ENCODE results near the gene SNRNP40. TPM values are rescaled to one million over a fixed set of nuclear protein-coding genes. Genes with fewer than 3 reads are reported as not detected.
A peak's percentile ranks its signal among the peaks of the same experiment; 100 is the strongest.

SNRNP40 gene
- total RNA-seq, 1 donor from 2014 or later = 68.0 TPM

DNA sequence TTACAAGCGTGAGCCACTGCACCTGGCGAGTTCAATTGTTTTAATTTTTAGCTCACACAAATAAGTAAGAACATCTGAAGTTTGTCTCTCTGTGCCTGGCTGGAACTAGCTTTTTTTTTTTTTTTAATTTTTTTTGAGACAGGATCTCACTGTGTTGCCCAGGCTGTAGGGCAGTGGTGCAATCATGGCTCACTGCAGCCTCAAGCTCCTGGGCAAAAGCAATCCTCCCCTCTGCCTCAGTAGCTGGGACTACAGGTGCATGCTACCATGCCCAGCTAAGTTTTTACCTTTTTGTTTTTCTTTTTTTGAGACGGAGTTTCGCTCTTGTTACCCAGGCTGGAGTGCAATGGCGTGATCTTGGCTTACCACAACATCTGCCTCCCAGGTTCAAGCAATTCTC, 64.8 kb downstream of the SNRNP40 start:
- no peak for DNase-seq
- Mint-ChIP-seq H3K27me3 (ENCODE audit: unreplicated experiment) (peaks cover 5% of the 10 kb centered on the region), H3K4me1 (ENCODE audit: low read depth, unreplicated experiment) (peaks cover 41% of the 10 kb centered on the region), H3K4me3 (ENCODE audit: unreplicated experiment) (no peak overlapping the region), H3K9me3 (ENCODE audit: unreplicated experiment) (peaks cover 10% of the 10 kb centered on the region), H3K27ac (ENCODE audit: unreplicated experiment) (no peak overlapping the region), H3K36me3 (ENCODE audit: unreplicated experiment) (no peaks in the 10 kb centered on the region)
- no peak for TF ChIP-seq CTCF (IDR thresholded peaks at IDR 0.05; ENCODE audit: partially characterized antibody, unreplicated experiment)

- Mint-ChIP-seq H3K27me3 (ENCODE audit: unreplicated experiment) (peaks cover 4% of the 10 kb centered on the region), H3K27ac (ENCODE audit: unreplicated experiment) (peak overlapping the region; percentile 57), H3K9me3 (ENCODE audit: unreplicated experiment) (peaks cover 7% of the 10 kb centered on the region), H3K36me3 (ENCODE audit: unreplicated experiment) (no peaks in the 10 kb centered on the region), H3K4me3 (ENCODE audit: unreplicated experiment) (no peak overlapping the region), H3K4me1 (ENCODE audit: low read depth, unreplicated experiment) (peaks cover 32% of the 10 kb centered on the region)
- no peak for DNase-seq
- TF ChIP-seq CTCF (IDR thresholded peaks at IDR 0.05; ENCODE audit: partially characterized antibody, unreplicated experiment) = no peak
Measured at GRCh38 chr1:31230378-31230777, 66.2 kb downstream of the SNRNP40 start.

DNA sequence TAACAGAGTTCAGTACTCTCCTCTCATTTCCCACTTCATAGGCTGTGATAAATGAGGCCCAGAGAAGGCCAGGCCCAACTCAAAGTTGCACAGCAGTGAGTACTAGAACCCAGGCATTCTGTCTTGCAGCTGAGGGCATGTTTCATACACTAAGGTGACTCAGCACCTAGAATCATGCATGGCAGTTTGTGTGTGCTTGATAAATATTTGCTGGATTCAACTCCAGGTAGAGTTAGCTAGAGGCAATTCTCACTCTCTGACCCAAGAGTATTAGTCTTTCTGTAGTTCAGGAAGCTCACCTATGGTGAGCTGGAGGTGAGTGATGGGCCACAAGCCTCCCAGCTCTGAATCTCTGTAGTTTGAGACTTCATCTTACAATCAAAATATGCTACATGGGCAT, 67.6 kb downstream of the SNRNP40 start:
- no peak overlapping the region for H3K4me3 Mint-ChIP-seq (ENCODE audit: unreplicated experiment)
- peaks cover 2% of the 10 kb centered on the region for H3K27me3 Mint-ChIP-seq (ENCODE audit: unreplicated experiment)
- H3K4me1 Mint-ChIP-seq (ENCODE audit: low read depth, unreplicated experiment) = peaks cover 24% of the 10 kb centered on the region
- no peak for DNase-seq
- no peaks in the 10 kb centered on the region for H3K36me3 Mint-ChIP-seq (ENCODE audit: unreplicated experiment)
- H3K27ac Mint-ChIP-seq (ENCODE audit: unreplicated experiment) = no peak overlapping the region
- H3K9me3 Mint-ChIP-seq (ENCODE audit: unreplicated experiment) = peaks cover 2% of the 10 kb centered on the region
- TF ChIP-seq CTCF (IDR thresholded peaks at IDR 0.05; ENCODE audit: partially characterized antibody, unreplicated experiment) = no peak

DNA sequence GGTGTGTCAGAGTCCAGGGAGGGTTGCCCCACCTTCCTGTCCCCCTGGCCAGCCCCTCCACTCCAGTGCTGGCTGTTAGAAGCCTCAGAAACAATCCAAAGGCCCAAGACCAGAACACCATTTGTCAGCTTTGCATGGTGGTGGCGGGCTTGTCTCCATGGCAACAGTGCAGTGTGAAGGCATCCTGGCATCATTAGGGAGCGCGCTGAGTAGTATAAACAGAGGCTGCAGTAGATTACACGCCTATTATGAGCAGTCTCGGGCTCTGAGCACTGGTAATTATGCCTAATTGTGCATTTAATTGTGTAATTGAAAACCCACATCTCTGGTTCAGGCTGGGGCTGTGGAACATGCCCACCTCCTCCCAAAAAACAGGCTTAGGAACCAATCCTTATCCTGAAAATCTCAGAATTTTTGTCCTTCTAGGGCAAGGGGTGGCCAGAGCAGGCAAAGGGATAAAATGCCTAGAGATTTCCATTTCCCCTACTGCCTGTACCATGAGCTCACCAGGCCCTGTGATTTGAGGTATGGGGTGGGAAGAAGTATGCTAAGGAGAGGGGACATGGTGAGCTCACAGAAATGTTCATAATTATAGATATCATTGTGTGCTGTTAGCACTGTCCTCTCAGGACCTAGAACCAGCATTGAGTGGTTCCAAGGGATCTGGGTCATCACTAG, 68.6 kb downstream of the SNRNP40 start:
- Mint-ChIP-seq H3K9me3 (ENCODE audit: unreplicated experiment) (peaks cover 2% of the 10 kb centered on the region), H3K4me3 (ENCODE audit: unreplicated experiment) (no peak overlapping the region)

More for the DNA sequence above, 68.6 kb downstream of the SNRNP40 start:
- Mint-ChIP-seq H3K27me3 (ENCODE audit: unreplicated experiment) (peaks cover 2% of the 10 kb centered on the region), H3K27ac (ENCODE audit: unreplicated experiment) (no peak overlapping the region), H3K4me1 (ENCODE audit: low read depth, unreplicated experiment) (peaks cover 22% of the 10 kb centered on the region), H3K36me3 (ENCODE audit: unreplicated experiment) (no peaks in the 10 kb centered on the region)
- peak; percentile 37 for DNase-seq
- no peak for TF ChIP-seq CTCF (IDR thresholded peaks at IDR 0.05; ENCODE audit: partially characterized antibody, unreplicated experiment)

All from glutamatergic neuron (in vitro differentiated cells).